Measurements from ENCODE around the gene MAP3K12. TPM values are rescaled to one million over a fixed set of nuclear protein-coding genes. Genes with fewer than 3 reads are reported as not detected.
"Not testable (repeated sequence)": the region's sequence is repeated elsewhere in the genome, so short reads cannot be mapped to it uniquely, and the experiment has no call there.

MAP3K12 gene
- total RNA-seq, 1 donor from 2014 or later, result 29.2 TPM

GRCh38 chr12:53492830-53493609 is 6.2 kb downstream of the MAP3K12 start:
- no peak for DNase-seq (ENCODE audit: extremely low read depth, low read depth, low spot score)

- DNase-seq (ENCODE audit: extremely low read depth, low read depth, low spot score), result no peak
Observed at GRCh38 chr12:53492188-53492587, 7.1 kb downstream of the MAP3K12 start.

GRCh38 chr12:53489242-53489864 is 9.9 kb downstream of the MAP3K12 start:
- no peak for DNase-seq (ENCODE audit: extremely low read depth, low read depth, low spot score)

- no peak for DNase-seq (ENCODE audit: extremely low read depth, low read depth, low spot score)
Observed at GRCh38 chr12:53486736-53487487, 12.3 kb downstream of the MAP3K12 start.

GRCh38 chr12:53485955-53486735 is 13.1 kb downstream of the MAP3K12 start:
- no peak for DNase-seq (ENCODE audit: extremely low read depth, low read depth, low spot score)

GRCh38 chr12:53484686-53485575 is 14.3 kb downstream of the MAP3K12 start:
- no peak for DNase-seq (ENCODE audit: extremely low read depth, low read depth, low spot score)

GRCh38 chr12:53483979-53484377 is 15.3 kb downstream of the MAP3K12 start:
- DNase-seq (ENCODE audit: extremely low read depth, low read depth, low spot score), result no peak

- no peak for DNase-seq (ENCODE audit: extremely low read depth, low read depth, low spot score)
Observed at GRCh38 chr12:53483225-53483978, 15.9 kb downstream of the MAP3K12 start.

GRCh38 chr12:53482626-53483168 is 16.6 kb downstream of the MAP3K12 start:
- no peak for DNase-seq (ENCODE audit: extremely low read depth, low read depth, low spot score)

- no peak for DNase-seq (ENCODE audit: extremely low read depth, low read depth, low spot score)
Observed at GRCh38 chr12:53481939-53482586, 17.2 kb downstream of the MAP3K12 start.

GRCh38 chr12:53481458-53481857 is 17.8 kb downstream of the MAP3K12 start:
- DNase-seq (ENCODE audit: extremely low read depth, low read depth, low spot score), result not testable (repeated sequence)

- no peak for DNase-seq (ENCODE audit: extremely low read depth, low read depth, low spot score)
Observed at GRCh38 chr12:53480491-53481442, 18.5 kb downstream of the MAP3K12 start.

- no peak for DNase-seq (ENCODE audit: extremely low read depth, low read depth, low spot score)
Observed at GRCh38 chr12:53479331-53479730, 19.9 kb downstream of the MAP3K12 start.

- DNase-seq (ENCODE audit: extremely low read depth, low read depth, low spot score), result no peak
Observed at GRCh38 chr12:53478865-53479264, 20.4 kb downstream of the MAP3K12 start.

GRCh38 chr12:53476769-53477209 is 22.5 kb downstream of the MAP3K12 start:
- DNase-seq (ENCODE audit: extremely low read depth, low read depth, low spot score), result no peak

GRCh38 chr12:53474819-53475218 is 24.4 kb downstream of the MAP3K12 start:
- DNase-seq (ENCODE audit: extremely low read depth, low read depth, low spot score), result no peak

- no peak for DNase-seq (ENCODE audit: extremely low read depth, low read depth, low spot score)
Observed at GRCh38 chr12:53474077-53474476, 25.2 kb downstream of the MAP3K12 start.

Measured in glomerular endothelial cell (primary cell).